CD4-positive, alpha-beta T cell treated with Interleukin-2 at 100 ng/mL for 4 hours (primary cell): Measurements from ENCODE around the gene MRGPRF.

Experiments used
- DNase-seq: peaks from one replicate; pipeline ENCODE4 v3.0.0-alpha.2; 2020; ENCODE audit warnings: low spot score

The MRGPRF gene

GRCh38 chr11:69022260-69022659 is 9.2 kb upstream of the MRGPRF start:
- no peak for DNase-seq

GRCh38 chr11:69018924-69019323 is 5.9 kb upstream of the MRGPRF start:
- no peak for DNase-seq

GRCh38 chr11:69017951-69018350 is 4.9 kb upstream of the MRGPRF start:
- DNase-seq = no peak

GRCh38 chr11:69014898-69015549 is 2.0 kb upstream of the MRGPRF start:
- no peak for DNase-seq

GRCh38 chr11:69014084-69014851 is 1.2 kb upstream of the MRGPRF start:
- DNase-seq = no peak

GRCh38 chr11:69012092-69013008 is 696 bp downstream of the MRGPRF start:
- DNase-seq = no peak

- no peak for DNase-seq
These were observed 1.4 kb downstream of the MRGPRF start for GRCh38 chr11:69011624-69012091.

- no peak for DNase-seq
These were observed 2.0 kb downstream of the MRGPRF start for GRCh38 chr11:69010964-69011623.

- DNase-seq = no peak
These were observed 2.6 kb downstream of the MRGPRF start for GRCh38 chr11:69010361-69010891.

GRCh38 chr11:69009441-69010211 is 3.4 kb downstream of the MRGPRF start:
- no peak for DNase-seq

GRCh38 chr11:69008737-69009440 is 4.2 kb downstream of the MRGPRF start:
- no peak for DNase-seq

- DNase-seq = no peak
These were observed 5.1 kb downstream of the MRGPRF start for GRCh38 chr11:69007975-69008381.

- DNase-seq = no peak
These were observed 6.2 kb downstream of the MRGPRF start for GRCh38 chr11:69006816-69007215.

- no peak for DNase-seq
These were observed 7.2 kb downstream of the MRGPRF start for GRCh38 chr11:69005631-69006368.

GRCh38 chr11:69005183-69005630 is 7.8 kb downstream of the MRGPRF start:
- no peak for DNase-seq

- no peak for DNase-seq
These were observed 8.4 kb downstream of the MRGPRF start for GRCh38 chr11:69004411-69005182.

- DNase-seq = no peak
These were observed 9.1 kb downstream of the MRGPRF start for GRCh38 chr11:69003866-69004367.

GRCh38 chr11:69003301-69003865 is 9.7 kb downstream of the MRGPRF start:
- DNase-seq = no peak
